Mucosa of stomach (tissue), 1 donor: Measurements from ENCODE around the gene AMH.

Source experiments
- H3K27me3 ChIP-seq: one replicate; pipeline ENCODE4 v1.7.0; 2013; ENCODE audit warnings: mild to moderate bottlenecking, low read length; ENCODE audit not compliant: control insufficient read depth, insufficient read depth
- H3K36me3 ChIP-seq: one replicate; pipeline ENCODE4 v1.7.0; 2013; ENCODE audit warnings: low read length; ENCODE audit not compliant: control insufficient read depth, insufficient read depth
- H3K4me1 ChIP-seq: one replicate; pipeline ENCODE4 v1.7.0; 2013; ENCODE audit warnings: mild to moderate bottlenecking, low read length; ENCODE audit not compliant: control insufficient read depth, insufficient read depth
- H3K4me3 ChIP-seq: one replicate; pipeline ENCODE4 v1.7.0; 2013; ENCODE audit warnings: low read length
- H3K9ac ChIP-seq: one replicate; pipeline ENCODE4 v1.7.0; 2013; ENCODE audit warnings: mild to moderate bottlenecking, low read length, moderate library complexity
- H3K9me3 ChIP-seq: one replicate; pipeline ENCODE4 v1.7.0; 2013; ENCODE audit warnings: mild to moderate bottlenecking, low read length, moderate library complexity; ENCODE audit not compliant: control insufficient read depth
- donor health status: Pancreatic carcinoma.

The AMH gene

DNA sequence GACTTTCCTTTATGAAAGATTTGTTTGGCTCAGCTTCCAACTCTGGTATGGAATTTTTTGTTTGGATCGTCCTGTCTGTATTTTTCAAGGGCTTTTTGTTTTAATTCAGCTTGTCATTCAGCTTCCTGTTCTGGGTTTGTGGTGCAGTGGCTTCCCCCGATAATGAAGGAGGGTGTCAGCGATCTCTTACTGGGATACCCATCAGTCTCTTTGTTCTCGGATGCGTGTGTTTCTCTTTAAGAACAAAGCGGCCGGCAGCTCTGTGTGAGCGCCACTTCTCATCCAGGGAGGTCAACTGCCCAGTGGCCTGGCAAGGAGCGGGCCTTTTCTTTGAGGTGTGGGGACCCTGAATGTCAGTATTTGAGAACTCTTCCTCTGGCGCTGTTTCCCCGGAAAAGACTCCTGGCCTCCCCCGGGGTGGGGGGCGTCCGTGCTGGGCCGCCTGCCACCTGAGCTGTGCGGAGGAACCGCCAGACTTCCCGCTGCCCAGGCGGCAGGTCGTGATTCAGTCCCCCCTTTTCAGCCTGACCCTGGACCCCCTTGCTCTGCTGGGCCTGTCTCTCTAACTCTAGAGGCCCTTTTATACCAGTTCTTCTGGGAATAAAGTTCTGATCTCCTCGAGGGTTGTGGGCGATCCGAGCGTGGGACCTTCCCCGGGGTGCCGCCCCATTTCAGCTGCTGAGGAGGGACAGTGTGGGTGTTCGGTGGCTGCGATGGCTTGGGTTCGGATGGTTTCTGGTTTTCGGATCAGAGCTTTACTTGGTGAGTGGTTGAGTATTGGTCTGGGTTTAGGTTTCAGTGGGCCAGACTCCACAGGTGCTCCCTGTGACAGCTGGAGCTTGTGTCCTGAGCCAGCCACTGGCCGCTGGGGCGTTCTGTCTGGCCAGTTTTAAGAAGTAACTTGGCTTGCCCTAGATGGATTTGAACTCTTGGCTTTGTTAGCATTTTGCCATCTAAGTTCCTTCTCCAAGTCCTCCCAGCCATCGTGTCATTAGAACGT, 9.1 kb upstream of the AMH start:
- H3K4me1 ChIP-seq, result peaks cover 46% of the 10 kb centered on the region
- H3K9ac ChIP-seq, result no peak overlapping the region
- no peak overlapping the region for H3K4me3 ChIP-seq

DNA sequence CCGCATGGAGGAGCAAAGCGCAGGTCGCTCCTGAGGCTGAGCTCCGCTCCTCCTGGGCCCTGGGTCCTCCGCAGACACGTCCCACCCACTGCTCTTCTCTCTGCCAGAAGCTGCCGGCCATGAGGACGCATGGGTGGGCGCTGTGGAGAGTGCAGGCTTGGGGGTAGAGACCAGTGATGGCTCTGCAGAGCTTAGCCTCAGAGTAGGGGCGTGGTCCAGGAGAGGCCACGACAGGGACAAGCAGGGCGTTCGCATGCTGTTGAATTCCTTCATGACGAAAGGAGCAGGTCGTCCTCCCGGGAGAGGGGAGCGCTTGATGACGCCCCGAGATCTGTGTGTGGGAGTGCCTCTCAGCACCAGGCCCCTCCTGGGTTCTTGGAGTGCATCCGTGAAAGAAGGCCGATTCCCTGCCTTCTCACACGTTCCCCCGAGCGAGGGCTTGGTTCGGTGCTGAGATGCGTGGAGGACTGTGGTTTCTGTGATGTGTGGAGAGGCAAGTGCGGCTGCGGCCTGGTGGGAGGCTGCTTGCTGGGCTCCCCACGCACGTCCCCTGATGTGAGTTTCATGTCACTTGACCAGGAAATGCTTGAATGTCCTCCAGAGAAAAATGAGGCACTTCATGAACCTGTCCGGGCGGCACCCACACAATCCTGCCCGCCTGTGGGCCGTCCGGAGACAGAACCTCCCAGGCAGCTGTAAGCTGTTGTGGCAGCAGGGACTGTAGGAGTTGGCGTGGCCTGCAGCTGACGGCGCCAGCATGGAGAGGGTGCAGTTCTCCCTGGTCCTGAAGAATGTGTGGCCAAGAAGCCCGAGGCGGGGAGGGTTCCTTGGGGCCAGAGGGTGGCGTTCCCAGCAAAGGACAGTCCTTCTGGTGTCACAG, 8.0 kb upstream of the AMH start:
- H3K4me3 ChIP-seq, result no peak overlapping the region
- H3K36me3 ChIP-seq, result peaks cover 21% of the 10 kb centered on the region
- peaks cover 43% of the 10 kb centered on the region for H3K4me1 ChIP-seq
- H3K9ac ChIP-seq, result no peak overlapping the region
- H3K9me3 ChIP-seq, result no peaks in the 10 kb centered on the region
- H3K27me3 ChIP-seq, result no peaks in the 10 kb centered on the region

More for the DNA sequence above, 9.1 kb upstream of the AMH start:
- Histone ChIP-seq H3K27me3 (no peaks in the 10 kb centered on the region), H3K36me3 (peaks cover 12% of the 10 kb centered on the region), H3K9me3 (no peaks in the 10 kb centered on the region)

GRCh38 chr19:2242092-2242537, 7.0 kb upstream of the AMH start:
- H3K4me3 ChIP-seq, result no peak overlapping the region
- H3K36me3 ChIP-seq, result peaks cover 21% of the 10 kb centered on the region
- H3K4me1 ChIP-seq, result peaks cover 43% of the 10 kb centered on the region
- no peak overlapping the region for H3K9ac ChIP-seq
- H3K27me3 ChIP-seq, result no peaks in the 10 kb centered on the region
- H3K9me3 ChIP-seq, result no peaks in the 10 kb centered on the region

DNA sequence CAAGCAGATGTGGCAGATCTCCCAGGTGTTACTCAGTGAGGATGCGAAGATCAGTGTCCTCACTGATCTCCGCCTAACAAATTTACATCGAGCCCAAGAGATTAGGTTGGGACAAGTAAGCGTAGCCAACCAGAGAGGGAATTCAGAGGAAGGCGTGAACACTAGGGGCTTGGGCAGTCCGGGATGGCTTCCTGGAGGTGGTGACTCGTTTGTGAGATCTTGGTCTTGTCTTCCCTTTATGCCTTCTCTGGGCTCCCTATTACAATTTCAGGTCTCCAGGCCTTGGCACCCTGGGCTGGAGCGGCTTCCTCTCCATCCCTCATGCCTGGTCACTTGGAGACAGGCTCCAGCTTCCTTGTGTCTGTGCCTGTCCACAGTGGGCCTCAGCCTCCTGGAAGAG, 6.3 kb upstream of the AMH start:
- H3K4me3 ChIP-seq, result no peak overlapping the region
- no peaks in the 10 kb centered on the region for H3K27me3 ChIP-seq
- H3K36me3 ChIP-seq, result peaks cover 21% of the 10 kb centered on the region
- no peak overlapping the region for H3K9ac ChIP-seq
- H3K9me3 ChIP-seq, result no peaks in the 10 kb centered on the region
- H3K4me1 ChIP-seq, result peaks cover 39% of the 10 kb centered on the region

DNA sequence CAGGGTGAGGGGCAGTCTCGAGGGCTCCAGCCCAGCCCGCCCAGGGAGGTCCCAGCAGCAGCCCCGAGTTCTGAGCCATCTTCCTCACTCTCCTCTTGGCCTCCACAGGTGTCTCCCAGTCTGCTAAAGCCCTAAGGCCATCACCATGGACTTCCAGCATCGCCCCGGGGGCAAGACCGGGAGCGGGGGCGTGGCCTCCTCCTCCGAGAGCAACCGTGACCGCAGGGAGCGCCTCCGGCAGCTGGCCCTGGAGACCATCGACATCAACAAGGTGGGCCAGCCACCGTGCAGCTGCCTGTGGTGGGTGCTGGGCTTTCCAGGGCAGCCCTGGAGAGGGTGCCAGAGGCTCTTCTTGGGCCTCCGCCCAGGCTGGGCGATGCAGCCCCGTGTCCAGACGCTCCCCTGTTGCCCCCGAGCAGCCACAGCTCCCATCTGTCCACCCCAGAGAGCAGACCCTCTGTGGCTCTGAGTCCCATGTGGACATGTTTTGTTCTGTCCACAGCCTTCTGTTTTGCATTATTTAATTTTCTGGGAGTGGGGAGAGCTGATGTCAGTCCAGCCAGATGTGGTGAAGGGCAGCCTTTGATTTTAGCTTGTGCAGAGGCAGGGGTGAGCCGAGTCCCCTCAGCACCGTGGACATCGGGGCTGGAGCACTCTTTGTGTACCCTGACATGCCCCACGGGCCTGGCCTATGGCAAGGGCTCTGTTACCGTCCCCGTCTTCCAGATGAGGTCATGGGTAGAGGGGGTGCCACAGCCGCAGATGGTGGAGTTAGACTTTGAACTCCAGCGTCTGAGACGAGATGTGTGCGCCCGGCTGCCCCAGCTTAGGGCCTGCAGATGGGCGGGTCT, 5.6 kb upstream of the AMH start:
- Histone ChIP-seq H3K9me3 (no peaks in the 10 kb centered on the region), H3K4me1 (peaks cover 34% of the 10 kb centered on the region), H3K4me3 (no peak overlapping the region), H3K36me3 (peaks cover 21% of the 10 kb centered on the region), H3K27me3 (peaks cover 1% of the 10 kb centered on the region), H3K9ac (peak overlapping the region; percentile 10)

DNA sequence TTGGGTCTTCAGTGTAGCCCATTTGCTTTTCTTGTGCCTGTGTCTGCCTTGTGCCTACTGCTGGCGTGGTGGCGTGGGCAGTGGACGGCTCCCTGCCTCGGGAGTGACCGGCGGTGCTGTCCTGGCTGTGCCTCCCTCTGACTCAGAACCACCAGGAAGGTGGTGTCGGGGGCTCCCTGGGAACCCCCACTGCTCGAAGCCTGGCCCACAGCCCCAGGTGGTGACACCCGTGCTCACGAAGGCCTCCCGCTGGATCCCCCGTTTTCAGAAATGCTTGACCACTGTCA, 5.1 kb upstream of the AMH start:
- Histone ChIP-seq H3K4me1 (peaks cover 30% of the 10 kb centered on the region), H3K9ac (no peak overlapping the region), H3K4me3 (no peak overlapping the region), H3K27me3 (peaks cover 7% of the 10 kb centered on the region), H3K9me3 (no peaks in the 10 kb centered on the region), H3K36me3 (peaks cover 21% of the 10 kb centered on the region)

- Histone ChIP-seq H3K9me3 (no peaks in the 10 kb centered on the region), H3K36me3 (peaks cover 21% of the 10 kb centered on the region), H3K27me3 (peaks cover 11% of the 10 kb centered on the region), H3K4me1 (peaks cover 28% of the 10 kb centered on the region), H3K9ac (no peak overlapping the region), H3K4me3 (no peak overlapping the region)
These were observed 4.6 kb upstream of the AMH start for GRCh38 chr19:2244486-2244885.

GRCh38 chr19:2245273-2245672, 3.9 kb upstream of the AMH start:
- H3K36me3 ChIP-seq, result peaks cover 21% of the 10 kb centered on the region
- no peak overlapping the region for H3K9ac ChIP-seq
- peaks cover 19% of the 10 kb centered on the region for H3K27me3 ChIP-seq
- H3K9me3 ChIP-seq, result no peaks in the 10 kb centered on the region
- H3K4me3 ChIP-seq, result no peak overlapping the region
- peaks cover 22% of the 10 kb centered on the region for H3K4me1 ChIP-seq

- no peak overlapping the region for H3K9ac ChIP-seq
- no peaks in the 10 kb centered on the region for H3K9me3 ChIP-seq
- peaks cover 21% of the 10 kb centered on the region for H3K36me3 ChIP-seq
- H3K4me3 ChIP-seq, result no peak overlapping the region
- peaks cover 27% of the 10 kb centered on the region for H3K27me3 ChIP-seq
- peaks cover 16% of the 10 kb centered on the region for H3K4me1 ChIP-seq
These were observed 3.0 kb upstream of the AMH start for GRCh38 chr19:2246014-2246620.

DNA sequence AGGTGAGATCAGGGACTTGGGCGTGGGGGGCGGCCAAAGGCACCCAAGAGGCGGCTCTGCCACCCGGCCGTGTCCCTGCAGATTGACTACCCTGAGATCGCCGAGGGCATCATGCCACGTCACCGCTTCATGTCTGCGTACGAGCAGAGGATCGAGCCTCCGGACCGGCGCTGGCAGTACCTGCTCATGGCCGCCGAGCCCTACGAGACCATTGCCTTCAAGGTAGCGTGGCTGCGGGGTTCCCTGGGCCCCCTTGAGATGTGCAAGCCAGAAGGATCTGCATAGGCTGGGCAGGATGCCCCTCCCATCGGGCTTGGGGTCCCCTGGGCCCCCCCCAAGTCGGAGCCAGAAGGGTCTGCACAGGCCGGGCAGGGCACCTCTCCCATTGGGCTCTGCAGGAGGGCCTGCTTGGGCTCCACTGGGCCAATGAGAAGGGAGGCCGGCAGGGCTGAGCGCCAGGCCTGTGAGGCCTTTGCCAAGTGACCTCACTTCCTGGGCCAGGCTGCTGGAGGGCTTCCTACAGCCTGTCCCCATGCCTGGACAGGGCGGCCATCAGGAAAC, 2.2 kb upstream of the AMH start:
- peaks cover 21% of the 10 kb centered on the region for H3K36me3 ChIP-seq
- H3K4me1 ChIP-seq, result peaks cover 14% of the 10 kb centered on the region
- H3K9ac ChIP-seq, result no peak overlapping the region

More for the DNA sequence above, 2.2 kb upstream of the AMH start:
- Histone ChIP-seq H3K4me3 (no peak overlapping the region), H3K27me3 (peaks cover 35% of the 10 kb centered on the region), H3K9me3 (no peaks in the 10 kb centered on the region)
